ENCODE results near the gene SOX5. TPM values are rescaled to one million over a fixed set of nuclear protein-coding genes. Genes with fewer than 3 reads are reported as not detected.
"Not testable (repeated sequence)": the region's sequence is repeated elsewhere in the genome, so short reads cannot be mapped to it uniquely, and the experiment has no call there.

Gene SOX5
- total and polyA plus RNA-seq, 9 of the 15 experiments (the other 6 are each of a cell fraction or from before 2014, with no cell fraction given): 8.3 to 16.5 (median 11.9) TPM

DNA sequence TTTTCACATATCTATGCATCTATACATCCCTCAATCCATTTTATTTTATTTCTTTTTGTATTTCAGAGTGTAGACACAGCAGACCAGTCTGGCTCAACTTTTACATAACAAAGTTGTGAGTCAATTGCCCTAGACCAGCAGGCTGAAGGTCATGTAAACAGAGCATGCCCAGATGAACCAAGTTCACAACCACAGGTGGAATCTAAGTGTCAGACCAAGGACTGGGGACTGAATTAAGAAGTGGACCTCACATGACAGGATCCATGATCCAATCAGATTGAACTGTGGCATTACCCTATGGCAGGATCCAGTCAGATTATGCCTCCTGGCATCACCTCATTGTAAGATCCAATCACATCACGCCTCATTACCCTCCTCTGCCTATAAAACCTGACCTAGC lies 455.8 kb downstream of the SOX5 start (continued):
- no peak for TF ChIP-seq NEUROD1 (IDR thresholded peaks at IDR 0.05; ENCODE audit: borderline replicate concordance, low read depth, low read length, partially characterized antibody)
- no peak for TF ChIP-seq HDAC1 (IDR thresholded peaks at IDR 0.05)
- no peak for TF ChIP-seq PHF20 (IDR thresholded peaks at IDR 0.05; ENCODE audit: partially characterized antibody)
- no peak for TF ChIP-seq TEAD4 (IDR thresholded peaks at IDR 0.05; ENCODE audit: low read length)
- TF ChIP-seq TEAD4 (CRISPR knock-in tag; IDR thresholded peaks at IDR 0.05; ENCODE audit: borderline replicate concordance): no peak

DNA sequence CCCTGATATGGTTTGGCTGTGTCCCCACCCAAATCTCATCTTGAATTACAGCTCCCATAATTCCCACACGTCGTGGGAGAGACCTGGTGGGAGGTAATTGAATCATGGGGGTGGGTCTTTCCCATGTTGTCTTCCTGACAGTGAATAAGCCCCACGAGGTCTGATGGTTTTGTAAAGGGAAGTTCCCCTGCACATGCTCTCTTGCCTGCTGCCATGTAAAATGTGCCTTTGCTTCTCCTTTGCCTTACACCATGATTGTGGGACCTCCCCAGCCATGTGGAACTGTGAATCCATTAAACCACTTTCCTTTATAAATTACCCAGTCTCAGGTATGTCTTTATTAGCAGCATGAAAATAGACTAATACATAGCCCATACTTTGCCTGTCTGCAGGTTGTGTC lies 458.4 kb downstream of the SOX5 start:
- H3K27me3 ChIP-seq (ENCODE audit: control insufficient read depth in 2 of 2, insufficient read depth in 2 of 2, low read length in 2 of 2); CTCF ChIA-PET (ENCODE audit: low intra/inter-chr PET ratio); H3K36me3 ChIP-seq (ENCODE audit: control insufficient read depth, insufficient read depth, low read length); intact Hi-C loops (cut with micrococcal nuclease); FAIRE-seq; H3K79me2 ChIP-seq (ENCODE audit: control insufficient read depth, insufficient read depth, low read length); H3K4me1 ChIP-seq (replicated peaks in 1 of 2; ENCODE audit: control insufficient read depth in 2 of 2, insufficient read depth in 2 of 2, low read length in 2 of 2); POLR2A ChIA-PET; H3K9me3 ChIP-seq (replicated peaks; ENCODE audit: control insufficient read depth, insufficient read depth, low read depth, low read length); H3K4me2 ChIP-seq (ENCODE audit: insufficient read depth, low read length); H2AFZ ChIP-seq (ENCODE audit: low read depth, low read length); ATAC-seq; H3K9me1 ChIP-seq (ENCODE audit: control insufficient read depth, insufficient read depth, low read length); H3K9ac ChIP-seq (ENCODE audit: insufficient read depth in 1 of 2, low read depth in 2 of 2, low read length in 2 of 2); BruUV-seq (replicated peaks); H4K20me1 ChIP-seq (replicated peaks; ENCODE audit: control insufficient read depth, insufficient read depth, low read length); H3K27ac ChIP-seq (ENCODE audit: extremely low read depth, low read depth, low read length); H3K4me3 ChIP-seq; in situ Hi-C loops (cut with MboI); DNase-seq (ENCODE audit: extremely low read depth in 1 of 4, low spot score in 3 of 4): not testable (repeated sequence)
- WGBS (ENCODE audit: insufficient coverage, low coverage, missing lambda C conversion rate): 67% methylated on average over 3 of the region's 3 CpGs
- peak; percentile 94 for TF ChIP-seq ZNF431 (CRISPR knock-in tag; IDR thresholded peaks at IDR 0.05)
- TF ChIP-seq, protein P1, sequence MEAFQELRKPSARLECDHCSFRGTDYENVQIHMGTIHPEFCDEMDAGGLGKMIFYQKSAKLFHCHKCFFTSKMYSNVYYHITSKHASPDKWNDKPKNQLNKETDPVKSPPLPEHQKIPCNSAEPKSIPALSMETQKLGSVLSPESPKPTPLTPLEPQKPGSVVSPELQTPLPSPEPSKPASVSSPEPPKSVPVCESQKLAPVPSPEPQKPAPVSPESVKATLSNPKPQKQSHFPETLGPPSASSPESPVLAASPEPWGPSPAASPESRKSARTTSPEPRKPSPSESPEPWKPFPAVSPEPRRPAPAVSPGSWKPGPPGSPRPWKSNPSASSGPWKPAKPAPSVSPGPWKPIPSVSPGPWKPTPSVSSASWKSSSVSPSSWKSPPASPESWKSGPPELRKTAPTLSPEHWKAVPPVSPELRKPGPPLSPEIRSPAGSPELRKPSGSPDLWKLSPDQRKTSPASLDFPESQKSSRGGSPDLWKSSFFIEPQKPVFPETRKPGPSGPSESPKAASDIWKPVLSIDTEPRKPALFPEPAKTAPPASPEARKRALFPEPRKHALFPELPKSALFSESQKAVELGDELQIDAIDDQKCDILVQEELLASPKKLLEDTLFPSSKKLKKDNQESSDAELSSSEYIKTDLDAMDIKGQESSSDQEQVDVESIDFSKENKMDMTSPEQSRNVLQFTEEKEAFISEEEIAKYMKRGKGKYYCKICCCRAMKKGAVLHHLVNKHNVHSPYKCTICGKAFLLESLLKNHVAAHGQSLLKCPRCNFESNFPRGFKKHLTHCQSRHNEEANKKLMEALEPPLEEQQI (IDR thresholded peaks at IDR 0.05): peak; percentile 58
